NCI-H2029 treated with DMSO at 0.1 percent for 48 hours (cell line): ENCODE measurements around the gene KRTAP3-2.
"Not testable (repeated sequence)": the region's sequence is repeated elsewhere in the genome, so short reads cannot be mapped to it uniquely, and the experiment has no call there.

Source experiments
- DNase-seq: peaks from one replicate; lab custom pipeline; 2025; lab: John Stamatoyannopoulos, UW

The KRTAP3-2 gene

GRCh38 chr17:40999563-40999962, at the start of gene KRTAP3-2:
TSS of gene KRTAP3-2 (minus strand) at chr17:40999906. CDS start at chr17:40999853, 53 bp downstream.
- DNase-seq: not testable (repeated sequence)

- DNase-seq: no peak
These were observed 49.4 kb upstream of the KRTAP3-2 start for GRCh38 chr17:41049110-41049509.

GRCh38 chr17:41048441-41048840, 48.7 kb upstream of the KRTAP3-2 start:
- DNase-seq: no peak

GRCh38 chr17:41046735-41047465, 47.2 kb upstream of the KRTAP3-2 start, which contains the start of gene KRTAP2-1:
TSS of gene KRTAP2-1 (minus strand) at chr17:41047316. CDS start at chr17:41047267, 49 bp downstream.
- DNase-seq: not testable (repeated sequence)

- no peak for DNase-seq
These were observed 43.2 kb upstream of the KRTAP3-2 start for GRCh38 chr17:41042953-41043352.

- peak; percentile 23 for DNase-seq
These were observed 41.3 kb upstream of the KRTAP3-2 start, which contains the start of gene KRTAP1-1 for GRCh38 chr17:41040783-41041571. TSS of gene KRTAP1-1 (minus strand) at chr17:41041450. CDS start at chr17:41041397, 53 bp downstream.

- no peak for DNase-seq
These were observed 38.2 kb upstream of the KRTAP3-2 start for GRCh38 chr17:41037853-41038350.

- DNase-seq: peak; percentile 18
These were observed 34.7 kb upstream of the KRTAP3-2 start, which contains the start of gene KRTAP1-3 for GRCh38 chr17:41034346-41034935. TSS of gene KRTAP1-3 (minus strand) at chr17:41034874. CDS start at chr17:41034821, 53 bp downstream.

GRCh38 chr17:41029633-41030245, 30.0 kb upstream of the KRTAP3-2 start, which contains the start of gene KRTAP1-4:
TSS of gene KRTAP1-4 (minus strand) at chr17:41030195. CDS start at chr17:41030078, 117 bp downstream.
- DNase-seq: peak; percentile 31

- DNase-seq: no peak
These were observed 27.2 kb upstream of the KRTAP3-2 start, which contains the start of gene KRTAP1-5 for GRCh38 chr17:41026715-41027471. TSS of gene KRTAP1-5 (minus strand) at chr17:41027208. CDS start at chr17:41027155, 53 bp downstream.

GRCh38 chr17:41024697-41025096, 25.0 kb upstream of the KRTAP3-2 start:
- no peak for DNase-seq

GRCh38 chr17:41020336-41020735, 20.6 kb upstream of the KRTAP3-2 start:
- DNase-seq: no peak

- no peak for DNase-seq
These were observed 19.7 kb upstream of the KRTAP3-2 start for GRCh38 chr17:41019415-41019814.

- no peak for DNase-seq
These were observed 18.8 kb upstream of the KRTAP3-2 start for GRCh38 chr17:41018541-41018940.

GRCh38 chr17:41016578-41017215, 17.0 kb upstream of the KRTAP3-2 start:
- no peak for DNase-seq

- DNase-seq: no peak
These were observed 15.7 kb upstream of the KRTAP3-2 start for GRCh38 chr17:41015454-41015853.

- no peak for DNase-seq
These were observed 13.9 kb upstream of the KRTAP3-2 start for GRCh38 chr17:41013606-41014005.

GRCh38 chr17:41013181-41013580, 13.5 kb upstream of the KRTAP3-2 start:
- no peak for DNase-seq

GRCh38 chr17:41012326-41013120, 12.8 kb upstream of the KRTAP3-2 start:
- peak; percentile 60 for DNase-seq
